Measurements from ENCODE around the gene CLNS1A.

The CLNS1A gene

DNA sequence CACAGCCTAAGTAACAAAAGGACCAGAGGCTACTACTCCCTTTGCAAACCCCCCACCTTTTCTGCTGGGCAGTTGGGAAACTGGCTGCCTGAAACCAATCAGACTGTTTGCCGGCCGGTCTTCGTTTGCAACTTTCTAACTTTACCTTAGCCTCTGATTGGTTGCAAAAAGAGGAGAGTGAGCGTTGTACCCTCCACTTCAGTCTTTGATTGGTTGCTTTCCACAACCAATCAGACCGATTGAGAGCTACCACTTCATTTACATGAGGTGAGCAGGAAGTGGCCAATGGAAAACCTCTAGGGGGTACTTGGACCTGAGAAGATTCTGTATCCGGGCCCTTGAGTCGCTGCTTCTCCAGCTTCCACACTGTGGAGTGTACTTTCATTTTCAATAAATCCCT is 18.8 kb upstream of the CLNS1A start:
- H3K27ac ChIP-seq, result no peak overlapping the region
- TF ChIP-seq, protein P1, sequence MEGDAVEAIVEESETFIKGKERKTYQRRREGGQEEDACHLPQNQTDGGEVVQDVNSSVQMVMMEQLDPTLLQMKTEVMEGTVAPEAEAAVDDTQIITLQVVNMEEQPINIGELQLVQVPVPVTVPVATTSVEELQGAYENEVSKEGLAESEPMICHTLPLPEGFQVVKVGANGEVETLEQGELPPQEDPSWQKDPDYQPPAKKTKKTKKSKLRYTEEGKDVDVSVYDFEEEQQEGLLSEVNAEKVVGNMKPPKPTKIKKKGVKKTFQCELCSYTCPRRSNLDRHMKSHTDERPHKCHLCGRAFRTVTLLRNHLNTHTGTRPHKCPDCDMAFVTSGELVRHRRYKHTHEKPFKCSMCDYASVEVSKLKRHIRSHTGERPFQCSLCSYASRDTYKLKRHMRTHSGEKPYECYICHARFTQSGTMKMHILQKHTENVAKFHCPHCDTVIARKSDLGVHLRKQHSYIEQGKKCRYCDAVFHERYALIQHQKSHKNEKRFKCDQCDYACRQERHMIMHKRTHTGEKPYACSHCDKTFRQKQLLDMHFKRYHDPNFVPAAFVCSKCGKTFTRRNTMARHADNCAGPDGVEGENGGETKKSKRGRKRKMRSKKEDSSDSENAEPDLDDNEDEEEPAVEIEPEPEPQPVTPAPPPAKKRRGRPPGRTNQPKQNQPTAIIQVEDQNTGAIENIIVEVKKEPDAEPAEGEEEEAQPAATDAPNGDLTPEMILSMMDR (IDR thresholded peaks at IDR 0.05), result no peak
- H3K9me3 ChIP-seq, result no peaks in the 10 kb centered on the region
- H3K4me1 ChIP-seq (ENCODE audit: control insufficient read depth in 1 of 2, insufficient read depth in 1 of 2, low read depth in 1 of 2, low read length in 1 of 2), result no peaks in the 10 kb centered on the region
- H3K4me3 ChIP-seq (ENCODE audit: low read depth in 1 of 2, low read length in 1 of 2), result no peak overlapping the region
- H3K36me3 ChIP-seq, result no peaks in the 10 kb centered on the region
- no peaks in the 10 kb centered on the region for H3K27me3 ChIP-seq

- TF ChIP-seq, protein P1 (IDR thresholded peaks at IDR 0.05), result no peak
- no peak overlapping the region for H3K4me3 ChIP-seq (ENCODE audit: low read depth in 1 of 2, low read length in 1 of 2)
- no peaks in the 10 kb centered on the region for H3K36me3 ChIP-seq
- H3K27me3 ChIP-seq, result no peaks in the 10 kb centered on the region
- no peaks in the 10 kb centered on the region for H3K4me1 ChIP-seq (ENCODE audit: control insufficient read depth in 1 of 2, insufficient read depth in 1 of 2, low read depth in 1 of 2, low read length in 1 of 2)
- H3K9me3 ChIP-seq, result no peaks in the 10 kb centered on the region
- H3K27ac ChIP-seq, result no peak overlapping the region
Observed at GRCh38 chr11:77654770-77655434, 17.3 kb upstream of the CLNS1A start.

DNA sequence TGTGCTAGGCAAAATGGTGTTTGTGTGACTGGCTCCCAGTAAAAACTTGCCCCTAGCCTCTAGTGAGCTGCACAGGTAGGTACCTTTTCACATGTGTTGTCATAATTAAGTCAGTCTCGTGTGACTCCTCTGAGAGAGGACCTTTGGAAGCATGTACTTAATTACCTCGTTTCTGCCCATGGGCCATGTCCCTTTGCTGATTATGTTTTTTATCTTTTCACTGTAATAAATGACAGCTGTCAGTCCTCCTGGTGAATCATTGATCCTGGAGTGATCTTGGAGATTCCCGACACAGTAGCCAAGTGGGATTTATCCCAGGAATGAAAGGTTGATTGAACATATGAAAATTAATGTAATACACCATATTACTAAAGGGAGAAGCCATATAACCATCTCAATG is 12.5 kb upstream of the CLNS1A start:
- Histone ChIP-seq H3K4me3 (ENCODE audit: low read depth in 1 of 2, low read length in 1 of 2) (no peak overlapping the region), H3K9me3 (no peaks in the 10 kb centered on the region)

GRCh38 chr11:77647654-77648305 is 10.2 kb upstream of the CLNS1A start:
- H3K27ac ChIP-seq, result no peak overlapping the region
- no peak overlapping the region for H3K4me3 ChIP-seq (ENCODE audit: low read depth in 1 of 2, low read length in 1 of 2)
- H3K36me3 ChIP-seq, result no peaks in the 10 kb centered on the region
- no peaks in the 10 kb centered on the region for H3K4me1 ChIP-seq (ENCODE audit: control insufficient read depth in 1 of 2, insufficient read depth in 1 of 2, low read depth in 1 of 2, low read length in 1 of 2)
- TF ChIP-seq, protein P1 (IDR thresholded peaks at IDR 0.05), result no peak
- no peaks in the 10 kb centered on the region for H3K9me3 ChIP-seq
- peaks cover 16% of the 10 kb centered on the region for H3K27me3 ChIP-seq

More for the DNA sequence above, 12.5 kb upstream of the CLNS1A start:
- H3K4me1 ChIP-seq (ENCODE audit: control insufficient read depth in 1 of 2, insufficient read depth in 1 of 2, low read depth in 1 of 2, low read length in 1 of 2), result no peaks in the 10 kb centered on the region
- no peak overlapping the region for H3K27ac ChIP-seq
- H3K36me3 ChIP-seq, result no peaks in the 10 kb centered on the region
- TF ChIP-seq, protein P1 (IDR thresholded peaks at IDR 0.05), result no peak
- peaks cover 7% of the 10 kb centered on the region for H3K27me3 ChIP-seq

DNA sequence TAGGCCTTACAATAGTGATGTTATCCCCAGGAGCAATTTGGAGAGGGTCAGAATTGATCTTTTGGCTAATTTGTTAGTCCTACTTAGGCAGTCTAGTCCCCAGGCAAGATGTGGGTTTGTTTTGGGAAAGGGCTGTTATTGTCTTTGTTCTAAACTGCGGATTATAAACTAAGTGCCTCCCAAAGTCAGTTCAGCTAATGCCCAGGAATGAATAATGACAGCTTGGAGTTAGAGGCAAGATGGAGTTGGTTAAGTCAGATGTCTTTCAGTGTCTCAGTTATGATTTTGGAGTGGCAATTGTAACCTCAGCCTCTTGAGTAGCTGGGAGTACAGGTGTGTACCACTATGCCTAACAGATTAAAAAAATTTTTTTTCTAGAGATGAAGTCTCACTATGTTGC is 7.3 kb upstream of the CLNS1A start:
- peaks cover 25% of the 10 kb centered on the region for H3K27me3 ChIP-seq

More for the DNA sequence above, 7.3 kb upstream of the CLNS1A start:
- H3K9me3 ChIP-seq, result no peaks in the 10 kb centered on the region
- H3K27ac ChIP-seq, result no peak overlapping the region
- no peaks in the 10 kb centered on the region for H3K4me1 ChIP-seq (ENCODE audit: control insufficient read depth in 1 of 2, insufficient read depth in 1 of 2, low read depth in 1 of 2, low read length in 1 of 2)
- H3K36me3 ChIP-seq, result no peaks in the 10 kb centered on the region
- TF ChIP-seq, protein P1 (IDR thresholded peaks at IDR 0.05), result no peak
- H3K4me3 ChIP-seq (ENCODE audit: low read depth in 1 of 2, low read length in 1 of 2), result no peak overlapping the region
